DOHH2 (cell line): ENCODE results near the gene CRYBG3.

Experiments used
- H3F3A ChIP-seq: fragments of 200-600 bp; sonication (generic), shearing (Covaris generic); 2 replicates; pipeline ENCODE4 v1.6.0; 2016; ENCODE audit warnings: antibody characterized with exemption, mild to moderate bottlenecking; ENCODE audit not compliant: control insufficient read depth, insufficient read depth
- H3K27ac ChIP-seq: fragments of 200-600 bp; sonication (generic); 2 replicates; pipeline ENCODE4 v1.5.1; 2014; ENCODE audit warnings: low read depth, mild to moderate bottlenecking, low read length, moderate library complexity
- H3K27me3 ChIP-seq: fragments of 200-600 bp; sonication (generic); 2 replicates; pipeline ENCODE4 v1.6.1; 2014; ENCODE audit warnings: mild to moderate bottlenecking, low read length, mixed read lengths; ENCODE audit not compliant: control insufficient read depth
- H3K36me3 ChIP-seq: fragments of 200-600 bp; sonication (generic); 2 replicates; pipeline ENCODE4 v1.6.1; 2014; ENCODE audit warnings: mild to moderate bottlenecking, low read length, moderate library complexity, mixed read lengths; ENCODE audit not compliant: control insufficient read depth
- H3K4me1 ChIP-seq: fragments of 200-600 bp; sonication (generic); 2 replicates; pipeline ENCODE4 v1.6.1; 2014; ENCODE audit warnings: mild to moderate bottlenecking, low read length, mixed read lengths; ENCODE audit not compliant: control insufficient read depth
- H3K4me2 ChIP-seq: fragments of 200-600 bp; sonication (generic); 2 replicates; pipeline ENCODE4 v1.6.0; 2014; ENCODE audit warnings: mild to moderate bottlenecking, low read length, moderate library complexity
- H3K4me3 ChIP-seq: fragments of 200-600 bp; sonication (generic); 2 replicates; pipeline ENCODE4 v1.5.1; 2014; ENCODE audit warnings: mild to moderate bottlenecking, low read length, mixed read lengths
- H3K79me2 ChIP-seq: fragments of 200-600 bp; sonication (generic); 2 replicates; pipeline ENCODE4 v1.6.1; 2014; ENCODE audit warnings: mild to moderate bottlenecking, low read length, mixed read lengths; ENCODE audit not compliant: control insufficient read depth
- H3K9me2 ChIP-seq: fragments of 200-600 bp; sonication (generic); replicated peaks from 2 replicates; pipeline ENCODE4 v1.6.1; 2014; ENCODE audit warnings: mild to moderate bottlenecking, low read length, mixed read lengths; ENCODE audit not compliant: control insufficient read depth
- H3K9me3 ChIP-seq: fragments of 200-600 bp; sonication (generic); 2 replicates; pipeline ENCODE4 v1.6.1; 2014; ENCODE audit warnings: antibody characterized with exemption, low read length, mixed read lengths; ENCODE audit not compliant: control insufficient read depth, insufficient read depth
- H4K20me1 ChIP-seq: fragments of 200-600 bp; sonication (generic); 2 replicates; pipeline ENCODE4 v1.6.0; 2014; ENCODE audit warnings: low read depth, mild to moderate bottlenecking, antibody characterized with exemption, low read length, moderate library complexity; ENCODE audit not compliant: control insufficient read depth, insufficient read depth
- CTCF ChIP-seq: fragments of 200-600 bp; sonication (generic); IDR thresholded peaks from one replicate; pipeline ENCODE4 v1.5.1; 2014; ENCODE audit warnings: antibody characterized with exemption, mild to moderate bottlenecking, low read depth, low read length; ENCODE audit not compliant: poor library complexity, severe bottlenecking
- EZH2phosphoT487 ChIP-seq: fragments of 200-600 bp; sonication (generic); IDR thresholded peaks from 2 replicates; pipeline ENCODE4 v1.6.1; 2017; ENCODE audit warnings: borderline replicate concordance, mild to moderate bottlenecking, antibody characterized with exemption, low read length, moderate library complexity, mixed read lengths

Gene CRYBG3

GRCh38 chr3:97958396-97958795 is 136.6 kb downstream of the CRYBG3 start:
- peaks cover 34% of the 10 kb centered on the region for H3K79me2 ChIP-seq
- H3K27ac ChIP-seq, result no peak overlapping the region
- H3F3A ChIP-seq, result no peaks in the 10 kb centered on the region
- H3K9me3 ChIP-seq, result no peaks in the 10 kb centered on the region
- no peaks in the 10 kb centered on the region for H3K4me1 ChIP-seq
- H4K20me1 ChIP-seq, result 0 out of 2 replicates have a peak, but pooled peaks cover 3% of the 10 kb centered on the region
- H3K4me2 ChIP-seq, result no peak overlapping the region
- TF ChIP-seq CTCF (no peak), EZH2phosphoT487 (no peak)
- no peaks in the 10 kb centered on the region for H3K9me2 ChIP-seq
- no peaks in the 10 kb centered on the region for H3K27me3 ChIP-seq
- H3K36me3 ChIP-seq, result peaks cover 96% of the 10 kb centered on the region
- no peak overlapping the region for H3K4me3 ChIP-seq

DNA sequence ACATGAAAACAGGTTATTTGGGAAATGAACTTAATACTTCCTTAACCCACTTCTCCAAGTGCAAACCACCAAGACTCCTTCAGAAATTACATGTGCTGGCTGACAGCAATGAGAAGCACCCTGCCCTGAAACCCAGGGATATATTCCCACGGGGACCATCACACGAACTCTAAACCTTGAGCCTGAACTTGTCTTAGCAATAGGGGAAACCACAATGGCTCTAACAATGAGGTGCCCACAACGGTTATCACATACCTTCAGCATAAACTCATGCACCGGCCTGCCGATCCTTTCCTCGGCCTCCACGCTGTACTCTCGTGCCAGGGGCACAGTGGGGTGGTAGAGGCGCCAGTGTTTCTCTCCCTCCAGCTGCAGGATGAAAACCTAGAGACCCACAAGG is 137.0 kb downstream of the CRYBG3 start:
- Histone ChIP-seq H4K20me1 (peaks cover 3% of the 10 kb centered on the region; the same call in 1 of the 2 replicates), H3K4me1 (no peaks in the 10 kb centered on the region), H3K4me2 (no peak overlapping the region), H3K36me3 (peaks cover 96% of the 10 kb centered on the region), H3K9me3 (no peaks in the 10 kb centered on the region), H3K27me3 (no peaks in the 10 kb centered on the region), H3K9me2 (no peaks in the 10 kb centered on the region), H3K27ac (no peak overlapping the region), H3K4me3 (no peak overlapping the region), H3F3A (no peaks in the 10 kb centered on the region), H3K79me2 (peaks cover 38% of the 10 kb centered on the region)
- TF ChIP-seq CTCF (no peak), EZH2phosphoT487 (no peak)

GRCh38 chr3:97959872-97960271 is 138.1 kb downstream of the CRYBG3 start:
- Histone ChIP-seq H3K27ac (no peak overlapping the region), H3K4me3 (no peak overlapping the region), H3K36me3 (peaks cover 94% of the 10 kb centered on the region), H3F3A (no peaks in the 10 kb centered on the region), H4K20me1 (peaks cover 6% of the 10 kb centered on the region; the same call in 1 of the 2 replicates), H3K4me2 (no peak overlapping the region), H3K9me2 (no peaks in the 10 kb centered on the region), H3K27me3 (no peaks in the 10 kb centered on the region), H3K4me1 (no peaks in the 10 kb centered on the region), H3K79me2 (peaks cover 47% of the 10 kb centered on the region), H3K9me3 (no peaks in the 10 kb centered on the region)
- TF ChIP-seq EZH2phosphoT487 (no peak), CTCF (no peak)

GRCh38 chr3:97960551-97960950 is 138.7 kb downstream of the CRYBG3 start:
- no peaks in the 10 kb centered on the region for H3K9me2 ChIP-seq
- H3K27me3 ChIP-seq, result no peaks in the 10 kb centered on the region
- peaks cover 91% of the 10 kb centered on the region for H3K36me3 ChIP-seq
- H3K4me2 ChIP-seq, result no peak overlapping the region
- no peaks in the 10 kb centered on the region for H3F3A ChIP-seq
- H4K20me1 ChIP-seq, result peaks cover 6% of the 10 kb centered on the region; the same call in 1 of the 2 replicates
- no peak overlapping the region for H3K27ac ChIP-seq
- TF ChIP-seq CTCF (no peak), EZH2phosphoT487 (no peak)
- H3K4me3 ChIP-seq, result no peak overlapping the region
- H3K9me3 ChIP-seq, result no peaks in the 10 kb centered on the region
- H3K4me1 ChIP-seq, result no peaks in the 10 kb centered on the region
- H3K79me2 ChIP-seq, result peaks cover 54% of the 10 kb centered on the region
